Measurements from ENCODE around the gene NUP205. TPM values are rescaled to one million over a fixed set of nuclear protein-coding genes. Genes with fewer than 3 reads are reported as not detected.

The NUP205 gene
- total RNA-seq, 1 experiment from 2014 or later, result 171 TPM

GRCh38 chr7:135517060-135517459 is 40.7 kb upstream of the NUP205 start:
- ChIA-PET CTCF (no interaction called here), POLR2A (no interaction called here)
- DNase-seq (ENCODE audit: low spot score) (no peak), ATAC-seq (no peak)
- TF ChIP-seq TEAD1 (CRISPR knock-in tag; IDR thresholded peaks at IDR 0.05), result no peak
- no peak for TF ChIP-seq AR (CRISPR knock-in tag; IDR thresholded peaks at IDR 0.05)
- no peak for TF ChIP-seq RORB (CRISPR knock-in tag; IDR thresholded peaks at IDR 0.05)
- no peak for TF ChIP-seq HMGA2 (CRISPR knock-in tag; IDR thresholded peaks at IDR 0.05)
- TF ChIP-seq PRDM15 (CRISPR knock-in tag; IDR thresholded peaks at IDR 0.05), result no peak
- no peak for TF ChIP-seq SP1 (CRISPR knock-in tag; conservative IDR thresholded peaks at IDR 0.05)
- TF ChIP-seq ARID4B (CRISPR knock-in tag; IDR thresholded peaks at IDR 0.05; ENCODE audit: borderline replicate concordance), result no peak
- no peak for TF ChIP-seq CREB1 (CRISPR knock-in tag; IDR thresholded peaks at IDR 0.05)
- TF ChIP-seq MYBL2 (CRISPR knock-in tag; IDR thresholded peaks at IDR 0.05), result no peak
- no peak for TF ChIP-seq JAZF1 (CRISPR knock-in tag; IDR thresholded peaks at IDR 0.05)
- TF ChIP-seq ZNF425 (CRISPR knock-in tag; conservative IDR thresholded peaks at IDR 0.05), result no peak
- TF ChIP-seq ETV6 (CRISPR knock-in tag; IDR thresholded peaks at IDR 0.05), result no peak
- H3K4me1 Mint-ChIP-seq, result peaks cover 4% of the 10 kb centered on the region; the same call in 1 of the 2 replicates
- H3K4me3 Mint-ChIP-seq, result no peak overlapping the region
- no peaks in the 10 kb centered on the region for H3K27me3 Mint-ChIP-seq (ENCODE audit: low read depth)
- no peak overlapping the region for H3K27ac Mint-ChIP-seq
- H3K36me3 Mint-ChIP-seq, result no peaks in the 10 kb centered on the region
- no peaks in the 10 kb centered on the region for H3K9me3 Mint-ChIP-seq

GRCh38 chr7:135518748-135519147 is 39.0 kb upstream of the NUP205 start:
- Mint-ChIP-seq H3K4me1 (peaks cover 4% of the 10 kb centered on the region; the same call in 1 of the 2 replicates), H3K27ac (no peak overlapping the region), H3K4me3 (no peak overlapping the region), H3K9me3 (no peaks in the 10 kb centered on the region), H3K27me3 (ENCODE audit: low read depth) (no peaks in the 10 kb centered on the region), H3K36me3 (no peaks in the 10 kb centered on the region)
- POLR2A ChIA-PET, result no interaction called here
- no peak for ATAC-seq
- no peak for DNase-seq (ENCODE audit: low spot score)
- CTCF ChIA-PET, result interaction anchor here (0.9 kb wide), 1 partner anchor 134 kb away, joined by 4 read pairs; no protein-coding TSS in a partner anchor
- TF ChIP-seq ETV6 (CRISPR knock-in tag; IDR thresholded peaks at IDR 0.05) (no peak), NFYB (CRISPR knock-in tag; conservative IDR thresholded peaks at IDR 0.05; ENCODE audit: low read depth) (no peak), IRF2 (CRISPR knock-in tag; IDR thresholded peaks at IDR 0.05; ENCODE audit: borderline replicate concordance, low read depth) (no peak), HMGA2 (CRISPR knock-in tag; IDR thresholded peaks at IDR 0.05) (no peak), SMAD4 (CRISPR knock-in tag; IDR thresholded peaks at IDR 0.05) (no peak), FOXK1 (CRISPR knock-in tag; IDR thresholded peaks at IDR 0.05) (no peak), MAX (CRISPR knock-in tag; IDR thresholded peaks at IDR 0.05) (no peak), HMGXB4 (CRISPR knock-in tag; IDR thresholded peaks at IDR 0.05) (no peak), E2F4 (CRISPR knock-in tag; IDR thresholded peaks at IDR 0.05; ENCODE audit: borderline replicate concordance, low read depth) (no peak), SP1 (CRISPR knock-in tag; conservative IDR thresholded peaks at IDR 0.05) (no peak)

Data from WTC11 (cell line).